CD4-positive, alpha-beta T cell treated with Interleukin-2 at 100 ng/mL for 4 hours (primary cell): ENCODE data around the gene ZBTB48.
"Not testable (repeated sequence)": the region's sequence is repeated elsewhere in the genome, so short reads cannot be mapped to it uniquely, and the experiment has no call there.

Source experiments
- DNase-seq: peaks from one replicate; pipeline ENCODE4 v3.0.0-alpha.2; 2020; ENCODE audit warnings: low spot score

ZBTB48 gene

GRCh38 chr1:6632588-6633514 is 53.1 kb downstream of the ZBTB48 start:
- no peak for DNase-seq

GRCh38 chr1:6634371-6635052 is 54.7 kb downstream of the ZBTB48 start:
- peak; percentile 37 for DNase-seq

DNA sequence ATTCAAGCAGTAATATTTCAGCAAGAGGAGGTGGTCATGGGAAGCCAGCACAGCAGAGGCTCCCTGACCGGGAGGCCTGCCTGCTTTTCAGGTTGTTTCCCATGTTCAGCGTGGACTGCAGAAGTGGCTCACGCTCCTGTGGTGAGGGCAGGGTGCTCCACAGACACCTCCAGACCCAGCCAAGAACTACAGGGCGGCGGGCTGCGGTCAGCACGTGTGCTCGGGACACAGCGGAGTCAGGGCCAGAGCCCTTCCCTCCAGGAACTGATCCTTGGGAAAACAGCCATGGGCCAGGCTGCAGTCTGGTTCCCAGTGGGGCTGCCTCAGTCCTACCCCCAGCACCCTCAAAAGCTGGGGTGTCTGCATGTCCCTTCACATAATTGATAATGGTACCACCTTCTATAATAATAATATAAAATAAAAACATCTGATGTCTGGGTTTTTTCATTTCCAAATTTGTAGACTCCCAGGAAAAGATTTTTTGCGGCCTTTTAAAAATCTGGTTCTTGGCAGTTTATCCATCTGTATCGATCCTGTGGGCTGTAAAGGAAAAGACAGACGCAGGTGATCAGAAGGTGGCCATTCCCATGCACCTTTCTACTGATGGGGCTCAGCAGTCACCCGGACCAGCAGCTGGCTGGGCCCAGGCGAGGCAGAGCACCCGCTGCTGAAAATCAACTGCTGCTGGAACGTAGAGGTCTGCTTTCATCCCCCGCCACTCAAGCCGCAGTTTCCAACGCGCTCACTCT is 55.5 kb downstream of the ZBTB48 start:
- no peak for DNase-seq

DNA sequence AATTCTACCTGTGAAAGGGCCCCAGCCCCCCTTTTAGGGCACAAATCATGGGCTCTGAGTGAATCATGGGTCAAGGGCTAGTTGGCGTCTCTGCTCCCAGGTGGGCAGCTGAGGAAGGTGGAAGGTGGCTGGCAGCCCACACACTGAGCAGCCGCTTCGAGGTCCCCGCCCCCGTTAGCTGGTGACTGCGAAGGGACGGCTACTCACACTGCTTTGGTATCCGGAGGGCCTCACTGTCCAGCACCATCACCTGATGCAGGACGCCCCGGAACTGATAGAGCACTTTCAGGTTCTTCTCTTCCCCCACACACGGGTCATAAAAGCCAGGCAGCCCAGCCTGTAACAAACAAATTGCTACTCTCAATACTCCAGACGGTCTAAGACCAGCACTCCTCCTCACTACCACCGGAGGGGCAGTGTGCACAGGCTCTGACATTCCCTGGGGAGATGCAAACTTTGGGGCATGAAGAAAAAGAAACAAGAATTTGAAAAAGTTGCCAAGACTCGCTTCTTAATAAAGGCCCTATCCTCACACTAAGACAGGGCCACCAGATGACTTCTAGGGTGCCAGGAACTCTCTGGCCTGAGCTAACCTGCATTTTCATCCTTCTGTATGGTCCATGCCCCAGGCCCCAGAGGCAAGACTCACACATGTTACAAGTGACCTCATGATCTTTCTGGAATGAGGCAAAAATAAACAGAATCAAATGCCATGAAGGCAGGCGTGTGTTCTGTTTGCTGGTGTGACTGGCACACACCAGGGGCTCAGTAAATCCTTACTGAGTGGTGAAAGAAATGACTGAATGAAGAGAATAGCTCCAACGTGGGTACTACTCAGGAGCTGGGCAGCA is 56.3 kb downstream of the ZBTB48 start:
- no peak for DNase-seq

GRCh38 chr1:6636778-6637177 is 57.0 kb downstream of the ZBTB48 start:
- DNase-seq: not testable (repeated sequence)

GRCh38 chr1:6637770-6638169 is 58.0 kb downstream of the ZBTB48 start:
- DNase-seq: no peak

DNA sequence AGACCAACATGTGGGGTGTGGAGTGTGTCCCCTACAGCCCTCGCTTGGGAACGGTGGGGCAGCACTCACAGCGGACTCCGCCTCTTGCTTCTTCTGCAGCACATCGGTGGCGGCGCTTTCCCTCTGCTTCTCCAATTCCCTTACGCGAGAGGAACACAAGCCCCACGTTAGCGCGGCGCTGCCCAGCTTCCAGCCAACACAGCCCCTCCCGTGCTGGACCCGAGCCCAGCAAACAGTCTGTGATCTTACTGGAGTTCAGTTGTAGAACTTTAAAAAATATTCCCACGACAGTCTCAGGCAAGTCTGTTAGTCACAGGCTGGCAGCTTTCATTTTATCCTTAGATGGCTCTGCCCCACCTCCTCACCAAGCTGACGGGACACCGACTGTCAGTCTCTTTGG is 58.4 kb downstream of the ZBTB48 start:
- DNase-seq: no peak
